Muscle of back (tissue), 11 donors: ENCODE data around the gene SLC6A12. TPM values are rescaled to one million over a fixed set of nuclear protein-coding genes. Genes with fewer than 3 reads are reported as not detected.
"Not testable (repeated sequence)": the region's sequence is repeated elsewhere in the genome, so short reads cannot be mapped to it uniquely, and the experiment has no call there.

Experiments used
- DNase-seq, 3 donors: peaks; one replicate each; pipeline versions ENCODE4 v3.0.0 to v3.0.0-alpha.2; 2013
- polyA plus RNA-seq, 10 donors: library from polyadenylated mRNA; unstranded; fragments of 120-200 nt; gene quantifications; one replicate each; pipeline ENCODE4 v1.2.1, GENCODE V29; 2013; ENCODE audit not compliant: insufficient read length in 10 of 10

The SLC6A12 gene
- polyA plus RNA-seq, 10 donors: 0.42 to 1.5 (median 0.65) TPM

DNA sequence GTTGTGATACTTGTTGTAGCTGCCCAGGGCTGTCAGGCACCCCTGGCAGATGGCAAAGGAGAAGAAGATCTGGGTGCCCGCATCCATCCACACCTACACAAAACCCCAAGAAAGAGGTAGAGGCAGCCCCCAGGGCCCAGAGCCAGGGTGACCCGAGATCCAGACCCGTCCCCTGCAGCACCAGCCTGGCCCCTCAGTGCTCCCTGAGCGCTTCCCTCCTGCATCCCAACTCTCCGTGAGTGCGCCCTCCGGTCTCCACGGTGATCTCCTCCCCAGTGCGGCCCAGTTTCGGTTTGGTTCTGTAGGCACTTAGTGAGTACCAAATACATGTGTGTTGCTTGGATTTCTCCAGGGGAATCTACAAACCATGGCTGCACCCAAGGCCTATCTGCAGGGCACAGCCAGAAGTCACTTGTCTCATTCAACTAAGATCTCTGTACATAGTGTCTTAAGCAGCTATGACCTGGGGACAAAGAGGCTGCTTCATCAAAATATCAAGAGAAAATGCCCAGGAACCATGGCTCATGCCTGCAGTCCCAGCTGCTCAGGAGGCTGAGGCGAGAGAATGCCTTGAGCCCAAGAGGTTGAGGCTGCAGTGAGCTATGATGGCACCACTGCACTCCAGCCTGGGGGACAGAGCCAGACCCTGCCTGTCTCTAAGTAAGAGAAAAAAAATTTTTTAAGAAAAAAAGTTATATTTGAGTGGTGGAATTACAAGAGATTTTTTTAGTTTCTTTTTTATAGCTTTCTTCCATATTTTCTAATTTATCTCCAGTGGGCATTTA is 15.9 kb downstream of the SLC6A12 start:
- no peak for DNase-seq

GRCh38 chr12:197347-197746 is 16.6 kb downstream of the SLC6A12 start:
- no peak for DNase-seq

DNA sequence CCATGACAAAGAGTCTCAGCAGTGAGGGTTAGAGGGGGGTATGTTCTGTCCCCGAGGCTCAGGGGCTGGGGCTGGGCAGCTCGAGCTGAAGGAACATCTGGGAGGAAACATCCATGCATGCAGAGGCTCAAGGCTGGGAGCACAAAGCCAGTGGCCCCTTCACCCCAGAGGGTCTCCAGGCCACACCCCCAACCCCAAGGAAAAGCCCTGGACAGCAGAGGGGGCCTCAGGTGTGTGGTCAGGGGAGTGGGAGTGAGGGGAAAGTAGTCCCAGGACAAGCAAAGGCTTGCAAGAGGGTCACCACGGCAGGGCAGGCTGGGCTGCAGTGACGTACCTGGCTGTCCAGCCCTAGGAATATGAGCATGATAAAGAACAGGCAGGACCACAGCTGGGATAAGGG is 17.5 kb downstream of the SLC6A12 start:
- no peak for DNase-seq

DNA sequence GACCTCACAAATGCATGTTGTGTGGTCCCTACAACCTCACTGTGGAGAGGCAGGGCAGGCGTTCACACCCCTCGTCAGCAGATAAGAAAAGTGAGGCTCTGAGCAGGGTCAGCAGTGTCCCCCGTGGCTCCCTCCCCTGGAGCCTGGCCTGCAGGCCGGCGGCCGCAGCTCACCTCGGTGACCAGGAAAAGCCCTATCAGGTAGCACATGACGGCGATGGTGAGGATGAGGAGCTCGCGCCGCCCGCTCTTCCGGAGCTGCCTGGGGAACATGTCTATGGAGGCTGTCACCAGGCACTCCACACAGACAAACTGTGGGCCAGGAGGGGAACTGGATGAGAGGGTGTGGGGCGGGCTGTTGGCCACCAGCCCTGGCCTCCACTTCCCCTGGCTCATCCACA is 18.0 kb downstream of the SLC6A12 start:
- DNase-seq: no peak

- DNase-seq: no peak
Measured at GRCh38 chr12:195156-195555, 18.8 kb downstream of the SLC6A12 start.

DNA sequence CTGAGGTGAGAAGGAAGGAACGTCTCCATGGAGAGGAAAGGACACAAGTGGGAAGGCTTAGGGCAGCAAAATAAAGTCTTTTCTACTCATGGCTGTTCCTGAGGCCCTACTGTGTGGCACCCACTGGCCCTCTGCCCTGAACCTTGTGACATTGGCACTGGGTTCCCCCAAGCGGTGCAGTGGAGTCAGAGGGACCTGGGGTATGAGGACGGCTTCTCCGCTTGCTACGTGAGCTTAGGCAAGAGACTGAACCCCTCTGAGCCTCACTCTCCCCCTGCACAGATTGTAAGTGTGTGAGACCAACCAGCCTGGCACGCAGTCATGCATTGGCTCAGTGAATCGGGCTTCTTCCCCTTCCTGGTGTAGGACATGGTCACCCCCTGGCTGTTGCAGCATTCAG is 19.7 kb downstream of the SLC6A12 start:
- DNase-seq: no peak

GRCh38 chr12:193261-193660 is 20.7 kb downstream of the SLC6A12 start:
- DNase-seq: no peak

GRCh38 chr12:191541-191940 is 22.4 kb downstream of the SLC6A12 start:
- DNase-seq: no peak

GRCh38 chr12:190881-191280 is 23.1 kb downstream of the SLC6A12 start:
- DNase-seq: no peak

DNA sequence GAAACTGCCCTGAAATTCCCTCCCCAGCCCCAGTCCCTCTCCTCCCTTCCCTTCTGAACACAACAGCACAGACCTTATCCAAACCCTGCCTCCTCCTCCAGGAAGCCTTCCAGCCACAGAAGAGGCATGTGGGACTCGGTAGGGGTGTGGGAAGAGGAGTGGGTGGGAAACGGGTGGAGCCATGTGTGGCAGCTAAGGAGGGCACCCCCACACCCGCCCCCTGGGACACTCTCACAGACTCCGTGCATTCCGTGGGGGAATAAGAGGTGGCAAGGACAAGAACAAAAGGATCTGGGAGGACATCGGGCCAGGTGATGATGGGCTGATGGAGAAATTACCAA is 24.4 kb downstream of the SLC6A12 start:
- DNase-seq: no peak

DNA sequence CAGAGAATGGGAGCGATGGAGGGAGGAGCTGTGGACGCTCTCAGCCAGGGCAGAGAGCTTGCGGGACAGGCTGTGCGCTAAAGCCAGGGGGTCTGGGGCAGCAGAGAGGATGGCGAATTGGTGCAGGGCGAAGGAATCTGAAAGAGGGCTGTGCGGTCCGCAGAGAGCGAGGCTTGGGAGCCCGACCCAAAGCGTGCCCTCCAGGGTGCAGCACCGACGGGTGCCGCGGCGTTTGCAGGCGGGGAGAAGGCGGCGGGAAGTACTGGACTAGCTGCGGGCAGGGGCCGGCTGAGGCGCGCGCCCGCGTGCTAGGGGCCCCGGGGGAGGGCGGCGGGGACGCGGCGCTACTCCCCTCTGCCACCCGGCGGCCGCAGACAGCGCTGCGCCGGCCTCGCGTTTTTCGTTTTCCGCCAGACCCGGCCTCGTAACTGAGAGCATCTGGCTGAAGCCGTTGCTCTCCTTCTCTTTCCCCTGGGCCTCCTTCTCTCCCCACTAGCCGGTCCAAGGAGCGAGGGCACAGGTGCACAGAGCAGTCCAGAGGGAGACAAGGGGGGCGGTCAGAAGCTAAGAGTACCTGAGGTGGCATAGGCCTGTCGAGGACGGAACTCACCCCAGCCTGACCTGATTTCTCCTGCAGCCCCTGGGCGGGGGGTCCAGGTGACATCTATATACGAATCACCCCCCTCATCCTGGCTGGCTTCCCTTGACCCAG is 24.9 kb downstream of the SLC6A12 start:
- peak; percentile 52 to 86 (median 80) for DNase-seq

GRCh38 chr12:187986-188909 is 25.7 kb downstream of the SLC6A12 start:
- DNase-seq: not testable (repeated sequence)

DNA sequence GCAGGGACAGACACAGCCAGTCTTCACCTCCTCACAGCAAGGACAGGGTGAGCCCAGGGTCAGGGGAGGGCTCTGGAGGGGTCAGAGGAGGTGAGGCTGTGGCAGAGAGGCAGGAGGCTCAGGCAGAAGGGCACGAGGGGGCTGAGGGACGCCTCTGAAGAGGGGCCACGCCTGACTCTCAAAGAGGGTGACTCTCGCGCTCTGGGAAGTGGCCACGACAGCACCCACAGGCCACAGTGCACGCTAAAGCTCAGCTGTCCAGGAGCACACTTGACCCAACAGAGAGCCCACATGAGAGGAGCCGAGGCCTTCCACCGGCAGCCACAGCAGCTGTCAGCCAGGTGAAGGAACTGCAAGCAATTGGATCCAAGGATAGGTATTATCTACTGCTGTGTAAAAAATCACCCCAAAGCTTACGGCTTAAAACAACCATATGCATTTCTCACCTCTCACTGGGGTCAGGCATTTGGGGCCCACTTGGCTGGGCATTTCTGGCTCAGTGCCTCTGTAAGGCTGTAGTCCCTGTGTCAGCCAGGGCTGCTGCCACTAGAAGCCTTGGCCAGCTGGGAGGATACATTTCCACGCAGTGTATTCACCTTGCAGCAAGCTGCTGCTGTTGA is 27.8 kb downstream of the SLC6A12 start:
- no peak for DNase-seq

DNA sequence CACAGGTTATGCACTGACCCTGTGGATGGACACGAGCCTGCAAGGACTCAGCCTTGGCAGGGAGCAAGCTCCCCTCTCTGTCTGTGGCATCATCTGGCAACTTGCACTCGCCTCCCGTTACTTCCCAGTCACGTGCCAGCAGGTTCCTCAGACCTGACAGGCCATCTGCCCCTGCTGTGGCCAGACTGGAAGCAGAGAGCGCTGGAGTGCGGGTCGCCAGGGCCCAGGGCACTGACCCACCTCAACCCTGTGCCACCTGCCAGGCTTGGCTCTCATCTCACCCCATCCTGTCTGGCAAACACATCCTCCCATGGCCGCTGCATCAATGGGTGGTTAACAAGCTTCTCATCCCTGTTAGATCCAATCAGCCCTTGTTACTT is 28.4 kb downstream of the SLC6A12 start:
- DNase-seq: no peak

DNA sequence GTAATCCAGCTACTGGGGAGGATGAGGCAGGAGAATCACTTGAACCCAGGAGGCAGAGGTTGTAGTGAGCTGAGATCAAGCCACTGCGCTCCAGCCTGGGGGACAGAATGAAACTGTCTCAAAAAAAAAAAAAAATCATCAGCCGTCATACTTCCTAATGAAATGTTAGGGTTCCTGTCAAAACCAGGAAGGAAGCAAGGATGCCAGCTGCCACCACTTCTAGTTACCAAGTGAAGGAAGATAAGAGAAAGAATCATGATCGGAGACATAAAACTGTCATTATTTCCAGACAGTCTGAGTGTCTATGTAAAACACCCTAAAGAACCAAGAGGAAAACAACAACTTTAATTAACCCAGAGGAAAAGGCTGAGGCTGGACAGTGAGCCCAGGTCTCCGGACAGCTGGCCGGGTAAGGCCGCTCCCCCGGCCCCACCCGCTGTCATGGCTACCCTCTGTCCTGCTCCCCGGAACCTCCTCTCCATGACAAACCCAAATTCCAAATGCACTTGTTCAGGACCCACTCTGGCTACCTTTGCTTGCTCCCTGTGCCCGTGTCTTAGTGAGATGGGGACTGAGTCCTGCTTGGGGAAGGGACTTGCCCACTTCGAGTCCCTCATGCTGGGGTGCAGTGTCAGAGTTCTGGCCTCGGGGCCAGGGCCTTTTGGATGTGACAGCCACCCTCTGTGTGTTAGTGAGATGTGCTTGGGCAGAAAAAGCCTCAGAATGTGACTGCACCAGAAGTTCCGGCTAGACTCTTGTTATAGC is 29.0 kb downstream of the SLC6A12 start:
- DNase-seq: no peak

- peak in 1 of 3 donors; percentile 49 for DNase-seq
Measured at GRCh38 chr12:182381-182892, 31.5 kb downstream of the SLC6A12 start.

DNA sequence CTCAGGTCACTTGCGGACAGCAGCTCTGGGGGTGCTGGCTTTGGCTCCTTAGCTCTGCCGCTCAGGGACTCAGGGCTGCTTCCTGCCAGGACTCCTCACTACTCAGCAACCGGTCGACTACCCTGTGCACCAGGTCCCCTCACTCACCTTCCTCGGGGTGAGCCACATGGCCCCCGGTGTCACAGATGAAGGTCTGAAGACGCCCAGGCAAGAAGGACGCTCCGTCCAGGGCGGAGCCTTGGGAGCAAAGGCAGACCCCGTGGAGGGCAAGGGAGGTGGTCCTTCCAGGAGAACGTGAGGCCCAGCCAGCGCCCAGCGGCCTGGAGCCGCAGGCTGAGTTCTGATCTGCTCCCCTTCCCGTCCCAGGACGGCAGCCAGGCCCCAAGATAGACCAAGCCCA is 32.0 kb downstream of the SLC6A12 start:
- DNase-seq: no peak

GRCh38 chr12:180445-180844 is 33.5 kb downstream of the SLC6A12 start:
- peak in 1 of 3 donors; percentile 55 for DNase-seq

GRCh38 chr12:179885-180284 is 34.1 kb downstream of the SLC6A12 start:
- DNase-seq: no peak

- DNase-seq: no peak
Measured at GRCh38 chr12:179131-179884, 34.6 kb downstream of the SLC6A12 start.
